Gastrocnemius medialis (tissue), 4 donors: ENCODE data around the gene AFG3L2. TPM values are rescaled to one million over a fixed set of nuclear protein-coding genes. Genes with fewer than 3 reads are reported as not detected.

ENCODE experiments used
- ATAC-seq, 2 donors: fragments of 150-250 bp; one replicate each; pipeline ENCODE4 v1.9.1; 2016
- DNase-seq, 2 donors: peaks; one replicate each; pipeline ENCODE4 v3.0.0-alpha.2; 2019
- H3K27ac ChIP-seq, 4 donors: fragments of 200-600 bp; sonication (generic); 1 replicate in 1 of 4; 2 replicates in 3 of 4; pipeline ENCODE4 v1.5.1; 2016 to 2018; ENCODE audit warnings: mild to moderate bottlenecking in 2 of 4, moderate library complexity in 1 of 4
- H3K27me3 ChIP-seq, 3 donors: fragments of 200-600 bp; sonication (generic) in 2 of 3; 1 replicate in 1 of 3; 2 replicates in 2 of 3; pipeline versions ENCODE4 v1.5.1 to v1.6.0; 2016 to 2019; ENCODE audit warnings: mild to moderate bottlenecking in 1 of 3, moderate library complexity in 1 of 3
- H3K36me3 ChIP-seq, 2 donors: fragments of 200-600 bp; sonication (generic) in 1 of 2; one replicate each; pipeline ENCODE4 v1.5.1; 2017 to 2018
- H3K4me1 ChIP-seq, 2 donors: fragments of 200-600 bp; sonication (generic) in 1 of 2; one replicate each; pipeline ENCODE4 v1.5.1; 2016 to 2017; ENCODE audit warnings: mild to moderate bottlenecking in 2 of 2
- H3K4me3 ChIP-seq, 4 donors: fragments of 200-600 bp; sonication (generic) in 3 of 4; 1 replicate in 1 of 4; 2 replicates in 3 of 4; pipeline ENCODE4 v1.5.1; 2016 to 2019; ENCODE audit warnings: mild to moderate bottlenecking in 2 of 4
- H3K9me3 ChIP-seq, 3 donors: fragments of 200-600 bp; sonication (generic) in 2 of 3; 1 replicate in 1 of 3; 2 replicates in 2 of 3; pipeline ENCODE4 v1.5.1; 2016 to 2019
- CTCF ChIP-seq, 5 experiments: fragments of 450-650 bp in 3 of 5; fragments of 200-600 bp in 2 of 5; sonication (generic) in 2 of 5; IDR thresholded peaks in 4 of 5; conservative IDR thresholded peaks in 1 of 5; 1 replicate in 4 of 5; 2 replicates in 1 of 5; pipeline ENCODE4 v1.5.1; 2016 to 2019; ENCODE audit warnings: antibody characterized with exemption in 5 of 5, mild to moderate bottlenecking in 3 of 5, moderate library complexity in 3 of 5
- POLR2A ChIP-seq, 2 donors: fragments of 450-650 bp; IDR thresholded peaks; one replicate each; pipeline ENCODE4 v1.6.1; 2017; ENCODE audit warnings: antibody characterized with exemption in 2 of 2, mild to moderate bottlenecking in 2 of 2, moderate library complexity in 2 of 2
- in situ Hi-C, 4 donors: fragments of 200-750 bp; cut with MboI; loops; one replicate each; pipeline versions ENCODE4 v1.15.0 to v1.8.0; 2017; ENCODE audit warnings: low sequenced_read_pairs in 4 of 4
- intact Hi-C: fragments of 100-400 bp; cut with DNase I; formaldehyde crosslinking; loops from one replicate; pipeline ENCODE4 v1.15.1; 2023; ENCODE audit warnings: low total_unique reads
- total RNA-seq, 4 donors: library from RNA; depleted of rRNA; stranded (reverse); fragments of >200 nt; gene quantifications; one replicate each; pipeline versions ENCODE4 v1.1.0 to v1.2.3, GENCODE V29; 2016

Gene AFG3L2
- total RNA-seq, 4 donors from 2014 or later, result 102 to 166 (median 124) TPM

- peaks cover 13 to 20% of the 10 kb centered on the region in 2 donors for H3K4me1 ChIP-seq
- ATAC-seq (no peak), DNase-seq (no peak)
- TF ChIP-seq POLR2A (IDR thresholded peaks at IDR 0.05) (no peak), CTCF (IDR thresholded peaks at IDR 0.05 in 4 of 5, conservative IDR thresholded peaks at IDR 0.05 in 1 of 5) (no peak)
- peaks cover 0 to 9% of the 10 kb centered on the region in 2 donors for H3K36me3 ChIP-seq
- intact Hi-C loops (no loop called here), in situ Hi-C loops (no loop called here)
- no peak overlapping the region for H3K27ac ChIP-seq
- no peaks in the 10 kb centered on the region for H3K9me3 ChIP-seq
- no peak overlapping the region for H3K4me3 ChIP-seq
- no peaks in the 10 kb centered on the region for H3K27me3 ChIP-seq
Observed at GRCh38 chr18:12318857-12319256, 58.2 kb downstream of the AFG3L2 start.

- no peak for TF ChIP-seq POLR2A (IDR thresholded peaks at IDR 0.05)
- no peak for TF ChIP-seq CTCF (IDR thresholded peaks at IDR 0.05 in 4 of 5, conservative IDR thresholded peaks at IDR 0.05 in 1 of 5)
- peaks cover 13 to 20% of the 10 kb centered on the region in 2 donors for H3K4me1 ChIP-seq
- H3K36me3 ChIP-seq, result peaks cover 0 to 9% of the 10 kb centered on the region in 2 donors
- no peak for DNase-seq
- peak overlapping the region in 1 of 4 donors; percentile 27 for H3K27ac ChIP-seq
- H3K9me3 ChIP-seq, result no peaks in the 10 kb centered on the region
- no peak overlapping the region for H3K4me3 ChIP-seq
- in situ Hi-C loops (no loop called here), intact Hi-C loops (no loop called here)
- no peaks in the 10 kb centered on the region for H3K27me3 ChIP-seq
- peak; percentile 15 to 30 for ATAC-seq
Observed at GRCh38 chr18:12318334-12318697, 58.7 kb downstream of the AFG3L2 start.

- H3K36me3 ChIP-seq, result peaks cover 0 to 9% of the 10 kb centered on the region in 2 donors
Observed at GRCh38 chr18:12317664-12318333, 59.2 kb downstream of the AFG3L2 start.

GRCh38 chr18:12315911-12316310, 61.1 kb downstream of the AFG3L2 start:
- in situ Hi-C loops (no loop called here), intact Hi-C loops (no loop called here)
- peaks cover 13 to 20% of the 10 kb centered on the region in 2 donors for H3K4me1 ChIP-seq
- H3K36me3 ChIP-seq, result peaks cover 0 to 16% of the 10 kb centered on the region in 2 donors
- no peak overlapping the region for H3K4me3 ChIP-seq
- H3K27me3 ChIP-seq, result no peaks in the 10 kb centered on the region
- DNase-seq (no peak), ATAC-seq (no peak)
- TF ChIP-seq CTCF (IDR thresholded peaks at IDR 0.05 in 4 of 5, conservative IDR thresholded peaks at IDR 0.05 in 1 of 5) (no peak), POLR2A (IDR thresholded peaks at IDR 0.05) (no peak)
- H3K27ac ChIP-seq, result peak overlapping the region in 2 of 4 donors; percentile 4 to 18
- peaks cover 0 to 6% (median 0%) of the 10 kb centered on the region in 3 donors for H3K9me3 ChIP-seq

More at GRCh38 chr18:12317664-12318333, 59.2 kb downstream of the AFG3L2 start:
- TF ChIP-seq POLR2A (IDR thresholded peaks at IDR 0.05) (no peak), CTCF (IDR thresholded peaks at IDR 0.05 in 4 of 5, conservative IDR thresholded peaks at IDR 0.05 in 1 of 5) (no peak)
- H3K27me3 ChIP-seq, result no peaks in the 10 kb centered on the region
- H3K4me1 ChIP-seq, result peaks cover 13 to 20% of the 10 kb centered on the region in 2 donors
- no peak for DNase-seq
- H3K4me3 ChIP-seq, result no peak overlapping the region
- peak overlapping the region in 1 of 4 donors; percentile 27 for H3K27ac ChIP-seq
- intact Hi-C loops (no loop called here), in situ Hi-C loops (no loop called here)
- no peaks in the 10 kb centered on the region for H3K9me3 ChIP-seq
- ATAC-seq, result peak in 1 of 2 donors; percentile 40
